ENCODE results near the gene MAP3K21.

Gene MAP3K21

DNA sequence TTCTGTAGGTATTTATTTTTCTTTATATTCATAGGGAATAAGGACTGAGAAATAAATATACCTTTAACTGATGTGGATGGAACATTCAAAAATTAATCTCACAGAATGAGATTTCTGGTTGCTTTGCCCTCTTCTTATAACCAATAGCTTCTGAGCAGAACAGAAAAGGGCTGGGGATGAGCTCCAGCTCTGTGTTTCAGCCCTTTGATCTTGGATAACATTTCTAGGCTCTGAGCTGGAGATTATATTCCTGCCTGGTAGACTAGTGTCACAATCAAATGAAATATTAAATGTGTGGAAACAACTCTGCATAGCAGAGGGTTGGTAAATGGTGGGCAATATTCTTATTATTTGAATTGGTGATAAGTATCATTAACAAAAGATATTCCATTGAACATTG lies 14.6 kb downstream of the MAP3K21 start:
- Histone ChIP-seq H4K20me1 (ENCODE audit: control insufficient read depth, insufficient read depth, low read depth, low read length) (no peaks in the 10 kb centered on the region), H3K79me2 (ENCODE audit: control insufficient read depth, low read length) (no peaks in the 10 kb centered on the region), H3F3A (ENCODE audit: control insufficient read depth, insufficient read depth) (no peaks in the 10 kb centered on the region), H3K9me3 (ENCODE audit: control insufficient read depth, insufficient read depth, low read length) (no peaks in the 10 kb centered on the region), H3K4me3 (ENCODE audit: low read length) (no peak overlapping the region), H3K27me3 (ENCODE audit: control insufficient read depth, low read length) (peaks cover 2% of the 10 kb centered on the region; the same call in 1 of the 2 replicates), H3K36me3 (ENCODE audit: control insufficient read depth, low read length) (no peaks in the 10 kb centered on the region), H3K4me1 (ENCODE audit: control insufficient read depth, low read length) (no peaks in the 10 kb centered on the region), H3K27ac (ENCODE audit: low read depth, low read length) (no peak overlapping the region), H3K9me2 (replicated peaks; ENCODE audit: control insufficient read depth, low read length) (no peaks in the 10 kb centered on the region), H3K4me2 (ENCODE audit: low read length) (no peak overlapping the region)
- TF ChIP-seq, protein P1, sequence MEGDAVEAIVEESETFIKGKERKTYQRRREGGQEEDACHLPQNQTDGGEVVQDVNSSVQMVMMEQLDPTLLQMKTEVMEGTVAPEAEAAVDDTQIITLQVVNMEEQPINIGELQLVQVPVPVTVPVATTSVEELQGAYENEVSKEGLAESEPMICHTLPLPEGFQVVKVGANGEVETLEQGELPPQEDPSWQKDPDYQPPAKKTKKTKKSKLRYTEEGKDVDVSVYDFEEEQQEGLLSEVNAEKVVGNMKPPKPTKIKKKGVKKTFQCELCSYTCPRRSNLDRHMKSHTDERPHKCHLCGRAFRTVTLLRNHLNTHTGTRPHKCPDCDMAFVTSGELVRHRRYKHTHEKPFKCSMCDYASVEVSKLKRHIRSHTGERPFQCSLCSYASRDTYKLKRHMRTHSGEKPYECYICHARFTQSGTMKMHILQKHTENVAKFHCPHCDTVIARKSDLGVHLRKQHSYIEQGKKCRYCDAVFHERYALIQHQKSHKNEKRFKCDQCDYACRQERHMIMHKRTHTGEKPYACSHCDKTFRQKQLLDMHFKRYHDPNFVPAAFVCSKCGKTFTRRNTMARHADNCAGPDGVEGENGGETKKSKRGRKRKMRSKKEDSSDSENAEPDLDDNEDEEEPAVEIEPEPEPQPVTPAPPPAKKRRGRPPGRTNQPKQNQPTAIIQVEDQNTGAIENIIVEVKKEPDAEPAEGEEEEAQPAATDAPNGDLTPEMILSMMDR (IDR thresholded peaks at IDR 0.05; ENCODE audit: low read depth, low read length, poor library complexity, severe bottlenecking): no peak
- TF ChIP-seq EZH2phosphoT487 (IDR thresholded peaks at IDR 0.05; ENCODE audit: borderline replicate concordance, low read length): no peak

DNA sequence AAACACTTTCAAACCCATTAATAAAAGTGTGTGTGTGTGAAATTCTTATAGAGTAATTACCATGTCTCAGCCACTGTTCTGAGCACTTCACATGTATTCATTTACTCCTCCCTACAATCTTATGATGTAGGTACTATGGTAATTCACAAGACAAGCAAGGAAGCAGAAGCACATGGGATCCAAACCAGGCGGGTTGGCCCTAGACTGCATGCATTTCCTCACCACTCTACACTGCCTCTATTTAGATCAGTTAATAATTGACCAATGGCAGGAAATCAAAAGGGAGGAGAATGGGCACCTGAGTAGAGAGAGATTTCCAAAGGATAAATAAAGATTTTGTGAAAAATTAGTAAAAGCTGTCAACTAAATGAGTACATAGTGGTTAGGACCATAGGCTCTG lies 15.7 kb downstream of the MAP3K21 start:
- TF ChIP-seq, protein P1 (IDR thresholded peaks at IDR 0.05; ENCODE audit: low read depth, low read length, poor library complexity, severe bottlenecking): no peak
- no peak for TF ChIP-seq EZH2phosphoT487 (IDR thresholded peaks at IDR 0.05; ENCODE audit: borderline replicate concordance, low read length)
- Histone ChIP-seq H3K27me3 (ENCODE audit: control insufficient read depth, low read length) (peaks cover 2% of the 10 kb centered on the region; the same call in 1 of the 2 replicates), H3K9me2 (replicated peaks; ENCODE audit: control insufficient read depth, low read length) (no peaks in the 10 kb centered on the region), H3K9me3 (ENCODE audit: control insufficient read depth, insufficient read depth, low read length) (no peaks in the 10 kb centered on the region), H3F3A (ENCODE audit: control insufficient read depth, insufficient read depth) (no peaks in the 10 kb centered on the region), H4K20me1 (ENCODE audit: control insufficient read depth, insufficient read depth, low read depth, low read length) (no peaks in the 10 kb centered on the region), H3K4me1 (ENCODE audit: control insufficient read depth, low read length) (no peaks in the 10 kb centered on the region), H3K27ac (ENCODE audit: low read depth, low read length) (no peak overlapping the region), H3K4me3 (ENCODE audit: low read length) (no peak overlapping the region), H3K4me2 (ENCODE audit: low read length) (no peak overlapping the region), H3K79me2 (ENCODE audit: control insufficient read depth, low read length) (no peaks in the 10 kb centered on the region), H3K36me3 (ENCODE audit: control insufficient read depth, low read length) (no peaks in the 10 kb centered on the region)

DNA sequence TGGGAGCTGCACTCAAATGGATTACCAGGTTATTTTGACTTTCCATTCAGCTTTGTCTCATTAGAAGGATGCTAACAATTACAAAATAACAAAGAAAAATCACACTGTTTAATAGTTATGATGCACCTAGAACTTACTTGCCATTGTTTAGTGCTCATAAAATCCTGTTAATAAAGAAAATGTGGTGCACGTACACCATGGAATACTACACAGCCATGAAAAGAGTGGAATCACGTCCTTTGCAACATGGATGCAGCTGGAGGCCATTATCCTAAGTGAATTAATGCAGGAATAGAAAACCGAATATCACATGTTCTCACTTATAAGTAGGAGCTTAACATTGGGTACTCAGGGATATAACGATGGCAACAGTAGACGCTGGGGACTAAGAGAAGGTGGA lies 19.8 kb downstream of the MAP3K21 start:
- Histone ChIP-seq H3K9me3 (ENCODE audit: control insufficient read depth, insufficient read depth, low read length) (no peaks in the 10 kb centered on the region), H3K4me2 (ENCODE audit: low read length) (no peak overlapping the region), H3K27ac (ENCODE audit: low read depth, low read length) (no peak overlapping the region), H3K27me3 (ENCODE audit: control insufficient read depth, low read length) (peaks cover 2% of the 10 kb centered on the region; the same call in 1 of the 2 replicates), H3K4me3 (ENCODE audit: low read length) (no peak overlapping the region), H3K9me2 (replicated peaks; ENCODE audit: control insufficient read depth, low read length) (no peaks in the 10 kb centered on the region), H3K4me1 (ENCODE audit: control insufficient read depth, low read length) (no peaks in the 10 kb centered on the region), H4K20me1 (ENCODE audit: control insufficient read depth, insufficient read depth, low read depth, low read length) (no peaks in the 10 kb centered on the region), H3K79me2 (ENCODE audit: control insufficient read depth, low read length) (no peaks in the 10 kb centered on the region), H3F3A (ENCODE audit: control insufficient read depth, insufficient read depth) (no peaks in the 10 kb centered on the region), H3K36me3 (ENCODE audit: control insufficient read depth, low read length) (no peaks in the 10 kb centered on the region)
- TF ChIP-seq EZH2phosphoT487 (IDR thresholded peaks at IDR 0.05; ENCODE audit: borderline replicate concordance, low read length): no peak
- TF ChIP-seq, protein P1 (IDR thresholded peaks at IDR 0.05; ENCODE audit: low read depth, low read length, poor library complexity, severe bottlenecking): no peak

All from DOHH2 (cell line).